ENCODE data around the gene FAR2.
"Not testable (repeated sequence)": the region's sequence is repeated elsewhere in the genome, so short reads cannot be mapped to it uniquely, and the experiment has no call there.

Gene FAR2

DNA sequence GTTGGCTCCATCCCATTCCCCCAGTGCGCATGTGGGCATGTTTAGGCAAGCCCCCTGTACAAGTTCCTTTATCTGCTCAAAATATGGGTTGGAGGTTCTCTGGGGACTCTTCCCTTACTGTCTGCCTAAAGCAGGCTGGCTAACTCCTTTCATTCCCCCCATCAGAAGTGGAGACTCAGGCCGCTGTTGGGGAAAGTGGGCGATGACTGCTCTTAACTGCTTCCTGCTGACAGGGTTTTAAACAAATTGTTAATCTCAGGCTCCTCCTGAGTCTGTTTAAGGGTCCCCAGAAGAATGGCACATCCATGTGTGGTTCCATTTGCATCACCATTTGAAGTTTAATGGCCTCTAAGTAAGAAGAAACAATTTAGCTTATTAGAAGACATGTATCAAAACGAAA, 15.4 kb upstream of the FAR2 start:
- H3K9me3 ChIP-seq (ENCODE audit: insufficient read depth, low read length), result no peaks in the 10 kb centered on the region
- H3K36me3 ChIP-seq (ENCODE audit: low read length), result no peaks in the 10 kb centered on the region
- no peak overlapping the region for H3K4me3 ChIP-seq (ENCODE audit: insufficient read depth, low read length, poor library complexity, severe bottlenecking)
- H3K9me2 ChIP-seq (replicated peaks; ENCODE audit: insufficient read depth, low read length), result no peaks in the 10 kb centered on the region
- no peaks in the 10 kb centered on the region for H3K27me3 ChIP-seq (ENCODE audit: low read length)
- TF ChIP-seq, protein P1, sequence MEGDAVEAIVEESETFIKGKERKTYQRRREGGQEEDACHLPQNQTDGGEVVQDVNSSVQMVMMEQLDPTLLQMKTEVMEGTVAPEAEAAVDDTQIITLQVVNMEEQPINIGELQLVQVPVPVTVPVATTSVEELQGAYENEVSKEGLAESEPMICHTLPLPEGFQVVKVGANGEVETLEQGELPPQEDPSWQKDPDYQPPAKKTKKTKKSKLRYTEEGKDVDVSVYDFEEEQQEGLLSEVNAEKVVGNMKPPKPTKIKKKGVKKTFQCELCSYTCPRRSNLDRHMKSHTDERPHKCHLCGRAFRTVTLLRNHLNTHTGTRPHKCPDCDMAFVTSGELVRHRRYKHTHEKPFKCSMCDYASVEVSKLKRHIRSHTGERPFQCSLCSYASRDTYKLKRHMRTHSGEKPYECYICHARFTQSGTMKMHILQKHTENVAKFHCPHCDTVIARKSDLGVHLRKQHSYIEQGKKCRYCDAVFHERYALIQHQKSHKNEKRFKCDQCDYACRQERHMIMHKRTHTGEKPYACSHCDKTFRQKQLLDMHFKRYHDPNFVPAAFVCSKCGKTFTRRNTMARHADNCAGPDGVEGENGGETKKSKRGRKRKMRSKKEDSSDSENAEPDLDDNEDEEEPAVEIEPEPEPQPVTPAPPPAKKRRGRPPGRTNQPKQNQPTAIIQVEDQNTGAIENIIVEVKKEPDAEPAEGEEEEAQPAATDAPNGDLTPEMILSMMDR (IDR thresholded peaks at IDR 0.05; ENCODE audit: insufficient read depth, low read length, poor library complexity, severe bottlenecking), result no peak
- TF ChIP-seq EZH2phosphoT487 (conservative IDR thresholded peaks at IDR 0.05; ENCODE audit: low read length), result no peak
- no peak overlapping the region for H3K4me2 ChIP-seq (ENCODE audit: low read depth, low read length, poor library complexity, severe bottlenecking)
- no peak overlapping the region for H3K27ac ChIP-seq (ENCODE audit: low read depth, low read length)
- no peaks in the 10 kb centered on the region for H3K79me2 ChIP-seq (ENCODE audit: insufficient read depth, low read length)
- H3K9ac ChIP-seq (ENCODE audit: low read length), result no peak overlapping the region
- H2AFZ ChIP-seq (ENCODE audit: low read depth, low read length, severe bottlenecking), result no peak overlapping the region
- no peaks in the 10 kb centered on the region for H4K20me1 ChIP-seq (ENCODE audit: low read depth, low read length)
- H3F3A ChIP-seq (ENCODE audit: insufficient read depth), result no peaks in the 10 kb centered on the region

DNA sequence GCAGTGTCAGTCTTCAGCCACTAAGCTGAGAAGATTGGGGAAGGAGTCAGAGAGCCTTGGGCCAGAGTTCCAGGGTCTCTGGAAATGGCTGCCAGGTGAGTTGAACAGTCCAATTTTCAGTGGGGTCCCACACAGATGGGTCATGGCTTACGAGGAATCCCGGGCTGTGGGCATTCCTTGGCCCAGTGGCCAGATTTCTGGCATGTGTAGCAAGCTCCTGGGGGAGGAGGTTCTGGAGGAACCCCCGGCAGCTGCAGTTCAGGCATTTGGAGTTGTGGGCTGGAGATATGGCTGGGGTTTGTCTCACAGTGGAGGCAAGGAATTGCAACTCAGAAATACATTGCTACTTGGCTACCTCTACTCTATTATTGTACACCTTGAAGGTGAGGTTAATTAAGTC, 10.8 kb upstream of the FAR2 start:
- not testable (repeated sequence) for H3K27me3 ChIP-seq (ENCODE audit: low read length); H3K9me3 ChIP-seq (ENCODE audit: insufficient read depth, low read length); H3F3A ChIP-seq (ENCODE audit: insufficient read depth)

DNA sequence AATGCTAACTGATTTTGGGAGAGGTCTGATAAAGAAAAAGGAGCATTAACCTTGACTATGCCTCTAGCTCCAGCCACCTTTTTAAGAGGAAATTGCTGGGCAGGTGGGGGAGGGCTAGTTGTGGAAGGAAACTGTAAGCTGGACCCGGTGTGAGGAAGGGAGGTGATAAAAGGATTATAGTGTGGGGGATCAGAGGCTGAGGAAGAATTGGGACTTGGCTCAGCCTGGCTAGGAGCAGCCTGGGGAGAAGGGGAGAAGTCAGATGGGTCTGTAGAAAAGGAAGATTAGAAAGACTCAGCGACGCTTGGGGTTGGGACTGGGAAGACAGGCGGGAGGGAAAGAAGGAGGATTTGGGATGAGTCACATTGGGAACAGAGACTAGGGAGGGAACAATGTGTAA, 10.2 kb upstream of the FAR2 start:
- not testable (repeated sequence) for H3K9me2 ChIP-seq (replicated peaks; ENCODE audit: insufficient read depth, low read length); H3K36me3 ChIP-seq (ENCODE audit: low read length); H3K79me2 ChIP-seq (ENCODE audit: insufficient read depth, low read length); H3K9ac ChIP-seq (ENCODE audit: low read length); H3K4me2 ChIP-seq (ENCODE audit: low read depth, low read length, poor library complexity, severe bottlenecking); H3K27ac ChIP-seq (ENCODE audit: low read depth, low read length); H4K20me1 ChIP-seq (ENCODE audit: low read depth, low read length); H2AFZ ChIP-seq (ENCODE audit: low read depth, low read length, severe bottlenecking); H3K27me3 ChIP-seq (ENCODE audit: low read length); H3K9me3 ChIP-seq (ENCODE audit: insufficient read depth, low read length); H3K4me3 ChIP-seq (ENCODE audit: insufficient read depth, low read length, poor library complexity, severe bottlenecking); H3F3A ChIP-seq (ENCODE audit: insufficient read depth)

More for the DNA sequence above, 10.8 kb upstream of the FAR2 start:
- not testable (repeated sequence) for H3K27ac ChIP-seq (ENCODE audit: low read depth, low read length); H3K4me2 ChIP-seq (ENCODE audit: low read depth, low read length, poor library complexity, severe bottlenecking); H3K4me3 ChIP-seq (ENCODE audit: insufficient read depth, low read length, poor library complexity, severe bottlenecking); H3K79me2 ChIP-seq (ENCODE audit: insufficient read depth, low read length); H4K20me1 ChIP-seq (ENCODE audit: low read depth, low read length); H3K9ac ChIP-seq (ENCODE audit: low read length); H3K36me3 ChIP-seq (ENCODE audit: low read length); H2AFZ ChIP-seq (ENCODE audit: low read depth, low read length, severe bottlenecking); H3K9me2 ChIP-seq (replicated peaks; ENCODE audit: insufficient read depth, low read length)

DNA sequence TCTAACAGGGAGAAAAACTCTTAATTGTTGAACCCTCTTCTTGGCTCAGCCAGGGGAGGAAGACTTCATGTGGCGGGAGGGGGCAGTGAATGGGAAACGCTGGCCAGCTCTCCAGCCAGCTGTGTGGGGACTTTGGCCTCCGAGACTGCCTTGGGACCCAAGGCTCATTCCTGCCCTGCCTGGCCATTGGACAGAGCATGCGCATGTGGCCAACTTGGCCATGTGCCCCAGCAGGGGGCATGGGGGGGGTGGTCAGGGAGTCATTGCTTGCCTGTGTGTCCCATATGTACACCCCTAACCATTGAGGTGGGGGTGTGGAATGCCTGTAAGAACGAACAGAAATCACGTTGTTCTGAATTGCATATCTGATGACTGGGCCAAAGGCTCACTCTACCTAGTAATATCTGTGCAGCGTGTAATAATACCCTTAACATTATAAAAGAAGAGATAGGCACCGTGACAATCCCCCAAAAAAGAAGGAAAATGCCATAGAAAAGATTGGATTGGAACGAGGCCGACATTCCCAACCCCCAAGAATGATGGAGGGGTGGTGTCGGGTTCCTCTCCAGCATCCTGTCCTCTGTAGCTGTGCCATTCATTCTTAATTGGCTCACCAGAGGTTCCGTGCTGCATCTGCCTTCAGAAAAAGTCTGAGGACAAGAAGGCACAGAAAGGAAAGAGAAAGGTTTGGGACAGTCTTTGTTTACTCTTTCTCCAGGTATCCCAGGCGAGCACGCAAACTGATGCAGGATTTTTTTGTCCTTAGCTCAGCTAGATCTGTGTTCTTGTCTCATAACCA, 3.5 kb upstream of the FAR2 start:
- H4K20me1 ChIP-seq (ENCODE audit: low read depth, low read length), result no peaks in the 10 kb centered on the region
- H3K9me3 ChIP-seq (ENCODE audit: insufficient read depth, low read length), result no peaks in the 10 kb centered on the region
- H3K27ac ChIP-seq (ENCODE audit: low read depth, low read length), result no peak overlapping the region
- H2AFZ ChIP-seq (ENCODE audit: low read depth, low read length, severe bottlenecking), result no peak overlapping the region
- no peak overlapping the region for H3K4me3 ChIP-seq (ENCODE audit: insufficient read depth, low read length, poor library complexity, severe bottlenecking)
- no peak overlapping the region for H3K9ac ChIP-seq (ENCODE audit: low read length)
- no peak overlapping the region for H3K4me2 ChIP-seq (ENCODE audit: low read depth, low read length, poor library complexity, severe bottlenecking)
- no peaks in the 10 kb centered on the region for H3K36me3 ChIP-seq (ENCODE audit: low read length)
- TF ChIP-seq EZH2phosphoT487 (conservative IDR thresholded peaks at IDR 0.05; ENCODE audit: low read length), result no peak
- TF ChIP-seq, protein P1 (IDR thresholded peaks at IDR 0.05; ENCODE audit: insufficient read depth, low read length, poor library complexity, severe bottlenecking), result no peak
- no peaks in the 10 kb centered on the region for H3K9me2 ChIP-seq (replicated peaks; ENCODE audit: insufficient read depth, low read length)
- H3K79me2 ChIP-seq (ENCODE audit: insufficient read depth, low read length), result no peaks in the 10 kb centered on the region
- no peaks in the 10 kb centered on the region for H3F3A ChIP-seq (ENCODE audit: insufficient read depth)
- H3K27me3 ChIP-seq (ENCODE audit: low read length), result no peaks in the 10 kb centered on the region

Measured in SU-DHL-6 (cell line).